Subcutaneous abdominal adipose tissue (tissue), 5 donors: Measurements from ENCODE around the gene NTSR1.

Experiments used
- H3K27ac ChIP-seq: one replicate; pipeline ENCODE4 v1.7.0; 2013; ENCODE audit warnings: low read depth, mild to moderate bottlenecking, inconsistent platforms, low read length, moderate library complexity
- H3K27me3 ChIP-seq, 5 donors: one replicate each; pipeline ENCODE4 v1.7.0; 2013; ENCODE audit warnings: low read length in 5 of 5, inconsistent platforms in 1 of 5; ENCODE audit not compliant: control insufficient read depth in 5 of 5, insufficient read depth in 4 of 5
- H3K36me3 ChIP-seq, 5 donors: one replicate each; pipeline ENCODE4 v1.7.0; 2013; ENCODE audit warnings: low read length in 5 of 5; ENCODE audit not compliant: control insufficient read depth in 5 of 5, insufficient read depth in 5 of 5
- H3K4me1 ChIP-seq, 5 donors: one replicate each; pipeline ENCODE4 v1.7.0; 2013; ENCODE audit warnings: low read length in 5 of 5, mild to moderate bottlenecking in 3 of 5, moderate library complexity in 1 of 5; ENCODE audit not compliant: control insufficient read depth in 5 of 5, insufficient read depth in 5 of 5
- H3K4me3 ChIP-seq, 5 donors: one replicate each; pipeline ENCODE4 v1.7.0; 2013; ENCODE audit warnings: low read length in 5 of 5, low read depth in 1 of 5
- H3K9ac ChIP-seq, 5 donors: one replicate each; pipeline ENCODE4 v1.7.0; 2013; ENCODE audit warnings: low read length in 5 of 5, mild to moderate bottlenecking in 4 of 5, moderate library complexity in 3 of 5
- H3K9me3 ChIP-seq, 5 donors: one replicate each; pipeline ENCODE4 v1.7.0; 2013; ENCODE audit warnings: low read length in 5 of 5; ENCODE audit not compliant: control insufficient read depth in 5 of 5
- donor health status: healthy.
- donor health status: healthy.
- donor health status: healthy.
- donor health status: healthy.
- donor health status: healthy.

Gene NTSR1

DNA sequence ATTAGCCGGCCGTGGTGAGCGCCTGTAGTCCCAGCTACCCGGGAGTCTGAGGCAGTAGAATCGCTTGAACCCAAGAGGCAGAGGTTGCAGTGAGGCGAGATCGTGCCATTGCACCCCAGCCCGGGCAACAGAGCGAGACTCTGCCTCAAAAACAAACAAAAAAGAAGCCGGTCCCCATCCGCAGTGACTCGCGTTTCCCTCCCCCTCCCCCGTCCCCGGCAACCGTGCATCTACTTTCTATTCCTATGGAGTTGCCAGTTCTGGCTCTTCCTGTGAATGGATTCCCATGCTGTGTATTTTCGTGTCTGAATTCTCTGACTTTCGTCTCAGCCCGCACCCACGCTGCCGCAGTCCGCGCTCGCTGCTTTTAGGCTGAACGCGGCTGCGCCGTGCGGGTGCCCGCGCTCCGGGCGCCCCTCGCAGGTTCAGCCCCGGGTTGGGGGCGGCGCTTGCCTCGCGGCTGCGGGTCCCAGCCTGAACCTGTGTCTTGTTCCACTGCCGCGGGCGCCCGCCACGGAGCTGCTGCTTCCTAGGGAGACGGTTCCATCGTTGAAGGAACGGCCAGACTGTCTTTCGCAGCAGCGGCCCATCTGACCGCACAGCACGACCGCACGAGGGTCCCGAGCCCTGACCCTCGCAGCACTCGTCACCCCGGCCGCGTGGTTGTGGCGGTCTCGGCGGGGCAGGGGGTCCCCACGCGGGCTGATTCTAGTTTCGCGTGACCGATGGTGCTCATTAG is 86.6 kb downstream of the NTSR1 start:
- Histone ChIP-seq H3K27ac (peak overlapping the region; percentile 57), H3K36me3 (peaks cover 0 to 25% (median 22%) of the 10 kb centered on the region in 5 donors), H3K9me3 (no peaks in the 10 kb centered on the region), H3K27me3 (peaks cover 0 to 4% (median 3%) of the 10 kb centered on the region in 5 donors), H3K4me1 (peaks cover 4 to 44% (median 35%) of the 10 kb centered on the region in 5 donors), H3K9ac (peak overlapping the region in 4 of 5 donors; percentile 66 to 81 (median 67)), H3K4me3 (peak overlapping the region; percentile 61 to 79 (median 66))

DNA sequence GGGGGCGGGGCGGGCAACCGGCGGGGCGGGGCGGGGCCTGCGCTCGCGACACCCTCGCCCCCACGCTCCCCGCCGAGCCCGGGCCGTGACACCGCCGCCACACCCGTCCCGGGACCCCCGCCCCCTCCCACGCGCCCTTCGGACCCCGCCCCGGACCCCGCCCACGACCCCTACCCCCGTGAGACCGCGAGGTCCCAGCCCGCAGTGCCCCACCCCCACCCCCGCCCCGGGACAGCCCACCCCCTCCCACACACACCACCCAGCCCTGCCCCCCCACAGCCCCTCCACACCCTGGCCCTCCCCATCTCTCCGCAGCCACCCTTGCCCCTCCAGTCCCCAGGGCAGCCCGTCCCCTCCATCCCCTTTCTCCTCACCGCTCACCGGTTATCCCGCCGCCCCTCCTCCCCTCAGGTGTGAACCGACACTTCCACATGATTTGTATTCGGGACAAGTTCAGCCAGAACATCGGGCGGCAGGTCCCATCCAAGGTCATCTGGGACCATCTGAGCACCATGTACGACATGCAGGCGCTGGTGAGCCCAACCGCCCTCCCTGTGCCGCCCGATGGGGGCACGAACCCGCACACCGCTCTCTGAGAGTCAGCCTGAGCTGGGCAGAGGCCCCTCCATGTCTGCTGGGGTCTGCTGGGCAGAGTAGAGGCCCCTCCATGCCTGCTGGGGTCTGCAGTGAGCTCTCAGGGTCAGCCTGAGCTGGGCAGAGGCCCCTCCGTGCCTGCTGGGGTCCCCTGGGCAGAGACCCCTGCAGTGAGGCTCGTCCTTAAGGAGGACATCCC is 88.3 kb downstream of the NTSR1 start:
- Histone ChIP-seq H3K9ac (peak overlapping the region in 4 of 5 donors; percentile 55 to 71 (median 67)), H3K4me1 (peaks cover 0 to 39% (median 33%) of the 10 kb centered on the region in 5 donors)

DNA sequence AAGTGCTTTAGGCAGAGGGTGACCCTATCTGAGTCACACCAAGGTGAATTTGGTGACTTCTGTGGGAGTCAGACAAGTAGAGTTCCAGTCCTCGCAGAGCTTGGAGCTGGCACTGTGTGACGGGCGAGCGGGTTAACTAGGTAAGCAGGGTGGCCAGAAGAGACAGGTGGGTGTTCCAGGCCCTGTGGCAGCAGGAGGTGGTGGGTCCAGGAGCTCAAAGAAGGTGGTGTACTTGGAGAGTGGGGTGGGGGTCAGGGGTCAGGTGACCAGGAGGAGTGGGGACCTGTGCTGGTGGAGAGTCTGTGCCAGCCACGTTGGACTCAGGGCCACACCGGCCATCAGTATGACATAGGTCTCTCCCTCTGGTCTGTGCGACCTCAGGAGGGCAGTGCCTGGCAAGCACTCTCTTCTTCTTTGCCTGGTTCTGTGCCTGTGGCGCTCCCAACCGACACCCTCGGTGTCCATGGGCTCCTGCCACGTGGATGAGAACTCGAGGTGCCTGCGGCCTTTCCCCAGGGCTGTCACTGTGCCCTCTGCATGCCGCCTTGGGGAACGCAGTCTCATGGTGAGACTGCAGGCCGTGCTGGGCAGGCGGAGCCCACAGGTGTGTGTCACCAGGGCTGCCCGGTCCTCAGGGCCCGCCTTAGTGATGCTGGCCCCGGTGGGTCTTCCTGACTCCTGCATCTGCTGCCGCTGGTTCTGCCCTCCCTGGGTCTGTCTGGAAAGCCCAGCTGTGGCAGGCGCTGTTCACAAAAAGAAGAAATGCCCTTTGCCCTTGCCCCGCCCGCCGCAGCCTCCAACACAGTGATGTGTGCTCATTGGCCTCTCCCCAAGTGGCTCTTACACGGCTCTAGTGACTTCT is 89.3 kb downstream of the NTSR1 start:
- Histone ChIP-seq H3K36me3 (peaks cover 0 to 38% (median 31%) of the 10 kb centered on the region in 5 donors), H3K27me3 (no peaks in the 10 kb centered on the region), H3K9ac (peak overlapping the region in 2 of 5 donors; percentile 65 to 69), H3K4me3 (no peak overlapping the region), H3K4me1 (peaks cover 0 to 39% (median 33%) of the 10 kb centered on the region in 5 donors), H3K27ac (no peak overlapping the region), H3K9me3 (no peaks in the 10 kb centered on the region)

More for the DNA sequence above, 88.3 kb downstream of the NTSR1 start:
- H3K27ac ChIP-seq, result peak overlapping the region; percentile 37
- H3K4me3 ChIP-seq, result peak overlapping the region; percentile 35 to 79 (median 60)
- no peaks in the 10 kb centered on the region for H3K9me3 ChIP-seq
- no peaks in the 10 kb centered on the region for H3K27me3 ChIP-seq
- H3K36me3 ChIP-seq, result peaks cover 0 to 38% (median 31%) of the 10 kb centered on the region in 5 donors

DNA sequence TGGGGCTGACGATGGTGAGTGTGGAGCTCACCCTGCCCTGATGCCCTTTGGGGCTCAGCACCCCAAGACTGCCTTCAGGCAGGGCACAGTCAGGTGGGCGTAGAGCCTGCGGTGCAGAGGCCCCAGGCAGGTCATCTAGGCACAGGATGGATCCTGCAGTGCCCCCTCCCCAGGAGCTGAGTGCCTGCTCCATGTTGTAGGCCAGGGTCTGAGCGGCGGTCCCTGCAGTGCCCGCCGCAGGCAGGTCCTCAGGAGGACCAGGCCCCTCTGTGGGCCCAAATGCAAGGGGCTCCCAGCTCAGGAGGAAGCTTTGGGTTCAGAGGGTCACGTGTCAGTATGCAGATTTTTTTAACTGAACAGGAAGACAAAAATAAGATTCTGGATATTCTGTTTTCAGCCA is 90.4 kb downstream of the NTSR1 start:
- Histone ChIP-seq H3K4me1 (peaks cover 0 to 38% (median 26%) of the 10 kb centered on the region in 5 donors), H3K27me3 (no peaks in the 10 kb centered on the region), H3K9me3 (no peaks in the 10 kb centered on the region), H3K27ac (no peak overlapping the region), H3K4me3 (no peak overlapping the region), H3K36me3 (peaks cover 0 to 38% (median 31%) of the 10 kb centered on the region in 5 donors), H3K9ac (no peak overlapping the region)

DNA sequence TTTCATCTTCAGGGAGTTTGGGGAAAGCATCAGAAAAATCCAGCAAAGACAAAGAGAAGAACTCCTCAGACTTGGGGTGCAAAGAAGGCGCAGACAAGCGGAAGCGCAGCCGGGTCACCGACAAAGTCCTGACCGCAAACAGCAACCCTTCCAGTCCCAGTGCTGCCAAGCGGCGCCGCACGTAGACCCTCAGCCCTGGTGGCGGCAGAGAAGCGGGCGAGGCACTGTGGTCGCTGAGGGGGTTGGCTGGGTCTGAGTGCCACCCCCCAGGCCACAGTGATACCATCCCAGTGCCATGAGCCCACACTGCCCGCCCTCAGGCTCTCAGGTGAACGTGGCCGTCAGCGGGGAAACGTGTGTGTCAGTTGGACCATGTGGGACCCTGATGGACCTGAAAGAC is 90.8 kb downstream of the NTSR1 start:
- Histone ChIP-seq H3K27me3 (no peaks in the 10 kb centered on the region), H3K4me1 (peaks cover 0 to 40% (median 29%) of the 10 kb centered on the region in 5 donors), H3K4me3 (no peak overlapping the region), H3K27ac (no peak overlapping the region), H3K9me3 (no peaks in the 10 kb centered on the region), H3K36me3 (peaks cover 0 to 38% (median 31%) of the 10 kb centered on the region in 5 donors), H3K9ac (no peak overlapping the region)

DNA sequence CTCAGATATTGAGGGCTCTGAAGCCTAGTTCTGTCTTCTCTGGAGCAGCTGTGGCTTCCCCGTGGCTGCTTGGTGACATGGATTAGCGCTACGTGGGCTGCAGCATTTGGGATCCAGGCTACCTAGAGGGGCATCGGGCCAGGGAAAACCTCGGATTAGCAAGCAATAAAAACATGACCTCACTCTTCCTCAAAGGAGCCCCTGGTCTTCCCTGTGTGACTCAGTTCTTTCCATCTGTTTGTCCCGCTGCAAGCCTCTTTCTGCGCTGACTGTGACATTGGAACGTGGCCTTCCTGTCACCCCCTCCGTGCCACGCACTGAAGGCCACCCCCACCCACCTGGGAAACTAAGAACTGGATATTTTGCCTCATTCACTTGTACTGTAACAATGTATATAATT is 91.2 kb downstream of the NTSR1 start:
- no peak overlapping the region for H3K4me3 ChIP-seq
- H3K4me1 ChIP-seq, result peaks cover 0 to 36% (median 25%) of the 10 kb centered on the region in 5 donors
- no peak overlapping the region for H3K27ac ChIP-seq
- peaks cover 0 to 38% (median 31%) of the 10 kb centered on the region in 5 donors for H3K36me3 ChIP-seq
- no peaks in the 10 kb centered on the region for H3K27me3 ChIP-seq
- H3K9me3 ChIP-seq, result no peaks in the 10 kb centered on the region
- H3K9ac ChIP-seq, result no peak overlapping the region

DNA sequence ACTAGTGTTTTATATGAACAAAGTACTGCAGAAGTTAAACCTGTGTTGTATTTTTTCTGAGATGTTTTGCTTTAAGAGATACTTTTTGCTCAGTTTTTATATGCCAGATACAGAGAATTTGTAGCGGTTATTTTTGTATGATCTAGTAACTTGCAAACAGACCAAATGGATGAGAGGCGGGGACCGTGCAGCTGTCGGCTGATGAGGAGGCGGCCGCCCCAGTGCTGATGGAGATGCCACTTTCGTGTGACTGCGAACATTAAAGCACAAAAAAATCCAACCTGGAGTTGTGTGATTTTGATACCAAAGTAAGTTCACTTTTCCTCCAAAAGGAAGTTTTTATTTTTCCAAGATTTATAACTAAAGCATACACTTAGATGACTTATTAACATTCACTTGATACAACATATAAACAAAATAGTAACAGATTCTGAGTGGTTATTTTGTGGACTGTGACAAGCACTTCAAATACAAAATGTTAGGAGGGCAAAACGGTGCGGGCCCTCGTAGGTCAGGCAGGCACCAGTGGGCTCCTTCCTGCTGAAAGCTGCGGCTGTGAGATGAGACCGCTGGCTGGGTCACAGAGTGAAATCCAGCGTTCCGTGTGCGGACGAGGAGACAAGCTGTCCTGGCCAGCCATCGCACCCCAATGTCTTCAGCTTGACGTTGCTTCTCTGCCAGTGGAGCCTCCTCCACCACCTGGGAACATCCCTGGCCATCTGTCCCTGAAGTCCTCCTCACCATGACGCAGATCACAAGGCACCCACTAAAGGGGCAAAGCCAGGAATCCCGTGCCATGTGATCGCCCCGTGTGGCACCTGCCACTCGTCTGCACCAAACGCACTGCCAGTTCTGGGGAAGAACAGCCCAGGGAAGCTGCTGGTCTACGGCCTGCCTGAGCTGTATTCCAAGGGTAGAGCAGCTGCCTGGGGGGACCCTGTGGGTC is 92.0 kb downstream of the NTSR1 start:
- no peaks in the 10 kb centered on the region for H3K9me3 ChIP-seq
- peaks cover 0 to 38% (median 31%) of the 10 kb centered on the region in 5 donors for H3K36me3 ChIP-seq
- H3K9ac ChIP-seq, result no peak overlapping the region
- no peak overlapping the region for H3K27ac ChIP-seq
- H3K4me3 ChIP-seq, result no peak overlapping the region
- H3K4me1 ChIP-seq, result peaks cover 0 to 32% (median 22%) of the 10 kb centered on the region in 5 donors
- H3K27me3 ChIP-seq, result no peaks in the 10 kb centered on the region

DNA sequence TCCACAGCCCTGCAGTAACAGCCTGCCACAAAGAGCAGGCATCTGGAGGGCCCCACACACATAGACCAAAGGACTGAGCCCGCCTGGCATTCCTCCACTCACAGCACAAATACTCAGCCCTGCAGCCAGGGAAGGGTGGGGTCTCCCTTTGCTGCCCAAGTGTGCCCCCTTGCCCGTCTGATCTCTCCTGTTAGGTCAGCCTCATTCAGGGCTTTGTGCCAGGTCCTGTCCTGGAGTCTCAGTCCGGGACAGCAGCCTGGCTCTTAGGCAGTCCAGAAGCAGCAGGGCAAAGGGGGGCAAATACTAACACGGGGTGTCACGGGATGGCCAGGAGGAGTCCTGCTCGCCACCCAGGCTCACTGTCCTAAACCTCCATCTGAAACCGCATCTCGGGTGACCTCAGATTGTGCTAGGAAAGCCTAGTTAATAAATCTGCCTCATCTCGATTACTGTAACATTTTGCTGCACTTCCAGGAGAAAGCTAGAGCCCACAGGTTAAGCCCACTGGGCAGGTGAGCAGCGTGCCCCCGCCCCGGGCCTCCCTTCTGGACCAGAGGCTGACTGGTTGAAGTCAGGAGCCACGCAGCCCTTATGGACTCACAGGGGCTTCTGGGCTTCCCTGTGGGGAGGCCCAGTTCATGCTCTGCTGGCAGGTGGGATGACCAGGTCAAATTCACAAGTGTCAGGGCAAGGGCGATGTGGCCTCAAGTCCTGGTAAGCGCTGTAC is 92.8 kb downstream of the NTSR1 start:
- peaks cover 0 to 38% (median 31%) of the 10 kb centered on the region in 5 donors for H3K36me3 ChIP-seq
- H3K4me3 ChIP-seq, result no peak overlapping the region
- peaks cover 6 to 35% (median 28%) of the 10 kb centered on the region in 5 donors for H3K4me1 ChIP-seq
- no peaks in the 10 kb centered on the region for H3K27me3 ChIP-seq
- H3K9me3 ChIP-seq, result no peaks in the 10 kb centered on the region
- no peak overlapping the region for H3K27ac ChIP-seq
- no peak overlapping the region for H3K9ac ChIP-seq
